PC-9 (cell line): ENCODE data around the gene ECSCR. TPM values are rescaled to one million over a fixed set of nuclear protein-coding genes. Genes with fewer than 3 reads are reported as not detected.

Experiments used
- BruUV-seq: library from RNA; stranded (reverse); fragments of 400-500 nt; replicated peaks from 2 replicates; lab custom pipeline; 2021; lab: Mats Ljungman, UMichigan
- CTCF ChIA-PET: fragments of 300-600 bp; sonication (Branson Sonifier 250); formaldehyde crosslinking; loops from one replicate; lab custom pipeline; 2022; ENCODE audit warnings: antibody characterized with exemption; lab: Charles Lee
- POLR2A ChIA-PET: fragments of 300-600 bp; sonication (Branson Sonifier 250); formaldehyde crosslinking; loops from one replicate; lab custom pipeline; 2022; ENCODE audit warnings: antibody characterized with exemption; ENCODE audit not compliant: unreplicated experiment; lab: Charles Lee
- DNase-seq, 2 experiments: peaks; one replicate each; pipeline versions ENCODE4 v3.0.0 to v3.0.0-alpha.2; 2015 to 2022; ENCODE audit warnings: mixed read lengths in 1 of 2
- H2AFZ ChIP-seq: fragments of 200-600 bp; sonication (generic); 2 replicates; pipeline ENCODE4 v1.8.1; 2017; ENCODE audit warnings: antibody characterized with exemption
- H3F3A ChIP-seq: fragments of 200-600 bp; sonication (generic); 2 replicates; pipeline ENCODE4 v1.8.1; 2017; ENCODE audit warnings: antibody characterized with exemption, mild to moderate bottlenecking, low read depth; ENCODE audit not compliant: insufficient read depth
- H3K27ac ChIP-seq: fragments of 200-600 bp; sonication (generic); 2 replicates; pipeline ENCODE4 v1.6.1; 2016; ENCODE audit warnings: mixed run types
- H3K27me3 ChIP-seq: fragments of 200-600 bp; sonication (generic); 2 replicates; pipeline ENCODE4 v1.6.1; 2016; ENCODE audit warnings: low read depth, mixed run types; ENCODE audit not compliant: insufficient read depth
- H3K36me3 ChIP-seq: fragments of 200-600 bp; sonication (generic); 2 replicates; pipeline ENCODE4 v1.6.1; 2016; ENCODE audit warnings: low read depth, mixed run types
- H3K4me1 ChIP-seq: fragments of 200-600 bp; sonication (generic); replicated peaks from 2 replicates; pipeline ENCODE4 v1.6.1; 2016; ENCODE audit warnings: mixed run types; ENCODE audit not compliant: insufficient read depth
- H3K4me2 ChIP-seq: fragments of 200-600 bp; sonication (generic); 2 replicates; pipeline ENCODE4 v1.6.1; 2017; ENCODE audit warnings: mixed run types
- H3K4me3 ChIP-seq: fragments of 200-600 bp; sonication (generic); 2 replicates; pipeline ENCODE4 v1.6.1; 2016; ENCODE audit warnings: mixed run types
- H3K79me2 ChIP-seq: fragments of 200-600 bp; sonication (generic); 2 replicates; pipeline ENCODE4 v1.6.1; 2017; ENCODE audit warnings: low read depth, mixed run types
- H3K9me2 ChIP-seq: fragments of 200-600 bp; sonication (generic); 2 replicates; pipeline ENCODE4 v1.8.1; 2017; ENCODE audit warnings: mild to moderate bottlenecking; ENCODE audit not compliant: insufficient read depth
- H3K9me3 ChIP-seq: fragments of 200-600 bp; sonication (generic); 2 replicates; pipeline ENCODE4 v1.8.1; 2016; ENCODE audit warnings: low read depth; ENCODE audit not compliant: insufficient read depth
- H4K20me1 ChIP-seq: fragments of 200-600 bp; sonication (generic); 2 replicates; pipeline ENCODE4 v1.8.1; 2017; ENCODE audit not compliant: insufficient read depth
- CTCF ChIP-seq: fragments of 200-600 bp; sonication (generic); conservative IDR thresholded peaks from 2 replicates; pipeline ENCODE4 v1.6.1; 2017; ENCODE audit warnings: mixed run types, antibody characterized with exemption, mild to moderate bottlenecking, moderate library complexity
- EZH2 ChIP-seq: fragments of 200-600 bp; sonication (generic); IDR thresholded peaks from 2 replicates; pipeline ENCODE4 v1.8.0; 2017; ENCODE audit warnings: antibody characterized with exemption, low read depth
- intact Hi-C: fragments of 100-400 bp; cut with micrococcal nuclease; formaldehyde crosslinking; loops from one replicate; pipeline ENCODE4 v1.10.0; 2022; ENCODE audit not compliant: unreplicated experiment
- total RNA-seq: library from RNA; stranded (reverse); gene quantifications from 2 replicates; pipeline ENCODE4 v1.2.3, GENCODE V29; 2021

ECSCR gene
- total RNA-seq, 1 experiment from 2014 or later: not detected

GRCh38 chr5:139451878-139452660 is 10.5 kb downstream of the ECSCR start:
- Histone ChIP-seq H3K9me2 (no peaks in the 10 kb centered on the region), H3K27me3 (no peaks in the 10 kb centered on the region), H3K9me3 (no peaks in the 10 kb centered on the region), H4K20me1 (no peaks in the 10 kb centered on the region), H3K36me3 (no peaks in the 10 kb centered on the region), H3K4me1 (no peaks in the 10 kb centered on the region), H3K4me2 (no peak overlapping the region), H3K79me2 (no peaks in the 10 kb centered on the region), H2AFZ (no peak overlapping the region), H3F3A (peaks cover 3% of the 10 kb centered on the region; the same call in 1 of the 2 replicates), H3K4me3 (no peak overlapping the region), H3K27ac (no peak overlapping the region)
- ChIA-PET CTCF (no interaction called here), POLR2A (no interaction called here)
- DNase-seq: no peak
- TF ChIP-seq CTCF (no peak), EZH2 (no peak)
- intact Hi-C loops: no loop called here
- no TSS peak for BruUV-seq

- Histone ChIP-seq H2AFZ (no peak overlapping the region), H3F3A (peaks cover 3% of the 10 kb centered on the region; the same call in 1 of the 2 replicates), H3K4me2 (no peak overlapping the region), H3K9me2 (no peaks in the 10 kb centered on the region), H3K27me3 (no peaks in the 10 kb centered on the region), H3K79me2 (no peaks in the 10 kb centered on the region), H3K27ac (no peak overlapping the region), H3K4me3 (no peak overlapping the region), H4K20me1 (no peaks in the 10 kb centered on the region), H3K9me3 (no peaks in the 10 kb centered on the region), H3K4me1 (no peaks in the 10 kb centered on the region), H3K36me3 (no peaks in the 10 kb centered on the region)
- BruUV-seq: no TSS peak
- TF ChIP-seq CTCF (no peak), EZH2 (no peak)
- intact Hi-C loops: no loop called here
- ChIA-PET POLR2A (no interaction called here), CTCF (no interaction called here)
- DNase-seq: no peak
Measured at GRCh38 chr5:139451176-139451575, 11.4 kb downstream of the ECSCR start.

- Histone ChIP-seq H3K9me2 (no peaks in the 10 kb centered on the region), H3K79me2 (no peaks in the 10 kb centered on the region), H2AFZ (no peak overlapping the region), H3K27ac (no peak overlapping the region), H3K9me3 (no peaks in the 10 kb centered on the region), H3K4me3 (no peak overlapping the region), H3K4me1 (no peaks in the 10 kb centered on the region; the same call in 1 of the 2 replicates), H3F3A (no peaks in the 10 kb centered on the region; the same call in 1 of the 2 replicates), H3K27me3 (no peaks in the 10 kb centered on the region), H4K20me1 (no peaks in the 10 kb centered on the region), H3K4me2 (no peak overlapping the region), H3K36me3 (no peaks in the 10 kb centered on the region)
- POLR2A ChIA-PET: interaction anchor here (0.6 kb wide), 1 partner anchor 27 kb away, joined by 3 read pairs; no protein-coding TSS in a partner anchor
- no peak for DNase-seq
- intact Hi-C loops: no loop called here
- BruUV-seq: no TSS peak
- TF ChIP-seq EZH2 (no peak), CTCF (no peak)
- CTCF ChIA-PET: no interaction called here
Measured at GRCh38 chr5:139446956-139447779, 15.4 kb downstream of the ECSCR start.
